GM23338 (cell line): ENCODE data around the gene OR8B8.

ENCODE experiments used
- TF ChIP-seq, protein P1 (sequence below), 2 experiments: fragments of 200-600 bp in 1 of 2; sonication (generic) in 1 of 2; conservative IDR thresholded peaks; 2 replicates each; pipeline versions ENCODE4 v1.5.1 to v1.6.1; 2016 to 2017; ENCODE audit warnings: antibody characterized with exemption in 2 of 2, low read depth in 2 of 2, mild to moderate bottlenecking in 2 of 2, moderate library complexity in 1 of 2
- TF ChIP-seq, protein P2 (sequence below): IDR thresholded peaks from one replicate; pipeline ENCODE4 v1.6.1; 2018; ENCODE audit warnings: antibody characterized with exemption; ENCODE audit not compliant: unreplicated experiment

DNA sequence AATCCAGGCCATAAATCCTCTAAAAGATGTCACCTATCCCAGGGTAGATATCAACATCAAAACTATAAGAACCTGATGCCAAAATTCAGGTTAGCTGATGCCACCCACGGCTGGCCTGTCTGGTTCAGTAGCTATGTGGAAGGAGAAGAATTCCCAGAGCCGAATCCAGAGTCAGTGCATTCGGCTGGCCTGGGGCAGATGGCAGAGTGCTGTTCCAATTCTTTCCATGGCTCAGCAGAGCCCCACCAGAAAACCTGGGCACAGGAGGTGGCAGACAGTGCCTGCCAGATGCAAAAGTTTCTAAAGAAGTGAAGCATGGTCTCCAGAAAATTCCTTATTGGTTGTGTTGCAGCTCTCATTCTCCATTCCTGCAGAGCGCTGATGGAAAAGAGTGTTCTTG is 19.9 kb upstream of the OR8B8 start:
- TF ChIP-seq, protein P1, sequence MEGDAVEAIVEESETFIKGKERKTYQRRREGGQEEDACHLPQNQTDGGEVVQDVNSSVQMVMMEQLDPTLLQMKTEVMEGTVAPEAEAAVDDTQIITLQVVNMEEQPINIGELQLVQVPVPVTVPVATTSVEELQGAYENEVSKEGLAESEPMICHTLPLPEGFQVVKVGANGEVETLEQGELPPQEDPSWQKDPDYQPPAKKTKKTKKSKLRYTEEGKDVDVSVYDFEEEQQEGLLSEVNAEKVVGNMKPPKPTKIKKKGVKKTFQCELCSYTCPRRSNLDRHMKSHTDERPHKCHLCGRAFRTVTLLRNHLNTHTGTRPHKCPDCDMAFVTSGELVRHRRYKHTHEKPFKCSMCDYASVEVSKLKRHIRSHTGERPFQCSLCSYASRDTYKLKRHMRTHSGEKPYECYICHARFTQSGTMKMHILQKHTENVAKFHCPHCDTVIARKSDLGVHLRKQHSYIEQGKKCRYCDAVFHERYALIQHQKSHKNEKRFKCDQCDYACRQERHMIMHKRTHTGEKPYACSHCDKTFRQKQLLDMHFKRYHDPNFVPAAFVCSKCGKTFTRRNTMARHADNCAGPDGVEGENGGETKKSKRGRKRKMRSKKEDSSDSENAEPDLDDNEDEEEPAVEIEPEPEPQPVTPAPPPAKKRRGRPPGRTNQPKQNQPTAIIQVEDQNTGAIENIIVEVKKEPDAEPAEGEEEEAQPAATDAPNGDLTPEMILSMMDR (conservative IDR thresholded peaks at IDR 0.05; ENCODE audit: low read depth in 2 of 2): no peak
- TF ChIP-seq, protein P2, sequence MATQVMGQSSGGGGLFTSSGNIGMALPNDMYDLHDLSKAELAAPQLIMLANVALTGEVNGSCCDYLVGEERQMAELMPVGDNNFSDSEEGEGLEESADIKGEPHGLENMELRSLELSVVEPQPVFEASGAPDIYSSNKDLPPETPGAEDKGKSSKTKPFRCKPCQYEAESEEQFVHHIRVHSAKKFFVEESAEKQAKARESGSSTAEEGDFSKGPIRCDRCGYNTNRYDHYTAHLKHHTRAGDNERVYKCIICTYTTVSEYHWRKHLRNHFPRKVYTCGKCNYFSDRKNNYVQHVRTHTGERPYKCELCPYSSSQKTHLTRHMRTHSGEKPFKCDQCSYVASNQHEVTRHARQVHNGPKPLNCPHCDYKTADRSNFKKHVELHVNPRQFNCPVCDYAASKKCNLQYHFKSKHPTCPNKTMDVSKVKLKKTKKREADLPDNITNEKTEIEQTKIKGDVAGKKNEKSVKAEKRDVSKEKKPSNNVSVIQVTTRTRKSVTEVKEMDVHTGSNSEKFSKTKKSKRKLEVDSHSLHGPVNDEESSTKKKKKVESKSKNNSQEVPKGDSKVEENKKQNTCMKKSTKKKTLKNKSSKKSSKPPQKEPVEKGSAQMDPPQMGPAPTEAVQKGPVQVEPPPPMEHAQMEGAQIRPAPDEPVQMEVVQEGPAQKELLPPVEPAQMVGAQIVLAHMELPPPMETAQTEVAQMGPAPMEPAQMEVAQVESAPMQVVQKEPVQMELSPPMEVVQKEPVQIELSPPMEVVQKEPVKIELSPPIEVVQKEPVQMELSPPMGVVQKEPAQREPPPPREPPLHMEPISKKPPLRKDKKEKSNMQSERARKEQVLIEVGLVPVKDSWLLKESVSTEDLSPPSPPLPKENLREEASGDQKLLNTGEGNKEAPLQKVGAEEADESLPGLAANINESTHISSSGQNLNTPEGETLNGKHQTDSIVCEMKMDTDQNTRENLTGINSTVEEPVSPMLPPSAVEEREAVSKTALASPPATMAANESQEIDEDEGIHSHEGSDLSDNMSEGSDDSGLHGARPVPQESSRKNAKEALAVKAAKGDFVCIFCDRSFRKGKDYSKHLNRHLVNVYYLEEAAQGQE: no peak
